Hypothalamus (tissue), 51 donors: ENCODE measurements around the gene CD300C.
"Not testable (repeated sequence)": the region's sequence is repeated elsewhere in the genome, so short reads cannot be mapped to it uniquely, and the experiment has no call there.

Experiments
- DNase-seq, 51 donors: peaks; one replicate each; lab custom pipeline; 2025; lab: John Stamatoyannopoulos, UW

CD300C gene

DNA sequence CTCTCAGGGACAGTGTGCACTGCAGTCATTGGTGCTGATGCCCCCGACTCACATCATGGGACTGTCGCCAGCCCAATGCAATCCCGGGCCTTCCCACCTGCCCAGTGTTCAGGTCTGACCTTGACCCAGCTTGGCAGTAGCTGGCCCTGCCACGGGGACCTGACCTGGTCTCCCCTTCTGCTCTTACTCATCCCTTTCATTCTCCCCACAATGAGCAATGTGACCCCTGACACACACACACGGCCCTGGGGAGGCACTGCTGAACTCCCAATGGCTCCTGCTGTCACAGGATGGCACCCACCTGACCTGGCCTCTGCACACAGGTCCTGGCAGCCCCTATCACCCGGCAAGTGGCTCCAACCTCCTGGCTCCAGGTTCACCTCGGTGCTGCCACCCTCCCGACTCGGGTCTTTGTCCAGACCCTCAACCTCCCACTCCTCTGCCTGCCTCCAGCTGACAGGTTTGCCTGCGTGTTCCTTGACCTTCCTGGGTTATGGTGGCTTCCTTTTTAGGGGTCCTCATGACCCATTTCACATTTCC is 6.6 kb downstream of the CD300C start:
- DNase-seq = no peak

GRCh38 chr17:74536890-74537289 is 9.0 kb downstream of the CD300C start:
- DNase-seq = no peak

DNA sequence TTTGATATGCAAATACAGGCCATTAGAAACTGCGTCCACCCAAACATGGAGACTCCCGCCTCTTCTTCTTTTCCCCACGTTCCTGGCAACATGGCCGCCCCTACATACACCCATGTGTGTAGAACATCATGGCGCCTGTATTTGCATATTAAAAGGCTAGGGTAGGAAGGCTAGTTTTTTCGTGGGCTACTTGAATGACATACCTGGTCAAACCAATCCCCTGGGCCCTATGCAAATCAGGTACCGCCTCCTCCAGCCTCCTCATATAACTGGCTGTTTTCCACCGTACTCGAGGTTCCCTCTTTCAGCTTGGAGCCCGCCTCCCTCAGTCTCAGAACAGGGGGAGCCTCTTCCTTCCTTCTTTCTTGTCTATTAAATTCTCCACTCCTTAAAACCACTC is 13.8 kb downstream of the CD300C start:
- DNase-seq = peak in 19 of 51 donors; percentile 9 to 48 (median 24)

GRCh38 chr17:74531231-74531761 is 14.6 kb downstream of the CD300C start, which contains the start of gene CD300LB:
CD300LB (minus strand) TSS chr17:74531475; CDS start chr17:74531350, 125 bp downstream.
- DNase-seq = no peak

DNA sequence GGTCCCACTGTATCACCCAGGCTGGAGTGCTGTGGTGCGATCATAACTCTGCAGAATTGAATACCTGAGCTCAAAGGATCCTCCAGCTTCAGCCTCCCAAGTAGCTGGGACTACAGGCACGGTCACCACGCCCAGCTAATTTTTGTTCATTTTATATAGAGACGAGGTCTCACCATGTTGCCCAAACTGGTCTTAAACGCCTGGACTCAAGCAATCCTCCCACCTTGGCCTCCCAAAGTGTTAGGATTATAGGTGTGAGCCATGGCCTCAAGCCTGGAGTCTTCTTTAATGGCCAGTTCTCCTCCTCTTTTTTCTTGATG is 15.1 kb downstream of the CD300C start:
- DNase-seq = no peak

- DNase-seq = no peak
Measured at GRCh38 chr17:74529243-74529642, 16.7 kb downstream of the CD300C start.

- DNase-seq = peak in 4 of 51 donors; percentile 14 to 30 (median 26)
Measured at GRCh38 chr17:74528491-74529199, 17.3 kb downstream of the CD300C start.

DNA sequence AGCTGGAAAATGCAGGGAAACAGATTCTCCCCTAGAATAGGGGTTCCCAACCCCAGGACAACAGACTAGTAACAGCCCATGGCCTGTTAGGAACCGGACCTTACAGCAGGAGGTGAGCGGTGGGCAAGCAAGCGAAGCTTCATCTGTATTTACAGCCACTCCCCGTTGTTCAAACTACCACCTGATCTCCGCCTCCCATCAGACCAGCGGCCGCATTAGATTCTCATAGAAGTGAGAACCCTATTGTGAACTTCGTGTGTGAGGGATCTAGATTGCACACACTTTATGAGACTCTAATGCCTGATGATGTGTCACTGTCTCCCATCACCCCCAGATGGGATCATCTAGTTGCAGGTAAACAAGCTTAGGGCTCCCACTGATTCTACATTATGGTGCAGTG is 18.2 kb downstream of the CD300C start:
- DNase-seq = no peak

DNA sequence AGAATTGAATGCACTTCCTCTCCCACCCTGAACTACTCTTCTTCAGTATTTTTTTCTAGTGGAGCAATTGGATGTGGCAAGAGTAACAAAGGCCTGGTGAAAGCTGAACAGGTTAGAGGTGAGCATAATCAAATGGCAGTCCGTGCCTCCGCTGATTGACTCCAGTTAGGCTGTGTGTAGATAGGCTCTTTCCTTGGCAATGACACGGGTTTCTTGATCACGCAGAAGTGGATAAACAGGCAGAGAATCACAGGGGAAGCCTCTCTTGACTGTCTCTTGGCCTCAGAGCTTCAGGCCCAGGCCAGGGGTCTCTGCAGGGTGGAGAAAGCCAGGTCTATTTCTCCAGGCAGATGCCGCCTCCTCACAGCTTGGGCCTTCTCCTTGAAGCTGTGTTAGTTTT is 18.8 kb downstream of the CD300C start:
- DNase-seq = no peak

DNA sequence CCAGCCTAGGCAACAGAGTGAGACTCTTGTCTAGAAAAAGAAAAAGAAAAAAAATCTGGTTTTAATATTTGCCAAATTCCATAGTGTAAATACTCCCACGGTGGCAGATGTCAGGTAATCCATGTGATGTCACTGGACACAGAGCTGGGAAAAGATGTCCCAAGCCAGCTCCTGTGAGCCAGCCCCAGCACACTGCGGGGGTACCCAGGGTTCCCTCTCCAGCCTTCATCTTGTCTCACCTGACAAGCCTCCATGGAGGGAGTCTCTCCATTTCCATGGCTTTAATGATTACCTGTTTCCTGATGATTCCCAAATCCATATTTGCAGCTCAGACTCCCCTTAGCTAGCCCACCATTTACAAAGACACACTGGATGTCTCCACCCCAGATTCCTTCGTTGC is 19.2 kb downstream of the CD300C start:
- no peak for DNase-seq

DNA sequence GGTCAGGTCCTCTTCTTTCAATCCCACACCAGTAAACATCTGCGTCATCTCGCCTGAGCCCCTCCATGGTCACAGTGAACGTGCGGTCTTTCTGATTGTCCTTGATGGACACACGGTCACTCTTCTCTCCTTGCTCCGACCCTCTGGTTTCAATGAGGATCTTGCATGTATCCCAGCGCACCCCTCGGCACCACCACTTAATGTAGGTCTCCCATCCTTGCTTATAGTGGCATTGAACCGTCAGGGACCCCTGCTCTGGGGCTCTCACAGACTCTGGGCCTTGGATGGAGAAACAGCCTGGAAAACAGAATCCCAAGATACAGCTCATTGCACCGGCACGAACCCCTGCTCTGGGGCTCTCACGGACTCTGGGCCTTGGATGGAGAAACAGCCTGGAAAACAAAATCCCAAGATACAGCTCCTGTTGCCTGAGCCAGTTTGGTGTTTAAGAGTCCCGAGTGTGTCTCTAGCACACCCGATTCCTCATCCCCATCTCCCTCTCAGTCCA is 20.1 kb downstream of the CD300C start:
- DNase-seq = no peak

GRCh38 chr17:74525465-74525725 is 20.5 kb downstream of the CD300C start:
- DNase-seq = no peak

DNA sequence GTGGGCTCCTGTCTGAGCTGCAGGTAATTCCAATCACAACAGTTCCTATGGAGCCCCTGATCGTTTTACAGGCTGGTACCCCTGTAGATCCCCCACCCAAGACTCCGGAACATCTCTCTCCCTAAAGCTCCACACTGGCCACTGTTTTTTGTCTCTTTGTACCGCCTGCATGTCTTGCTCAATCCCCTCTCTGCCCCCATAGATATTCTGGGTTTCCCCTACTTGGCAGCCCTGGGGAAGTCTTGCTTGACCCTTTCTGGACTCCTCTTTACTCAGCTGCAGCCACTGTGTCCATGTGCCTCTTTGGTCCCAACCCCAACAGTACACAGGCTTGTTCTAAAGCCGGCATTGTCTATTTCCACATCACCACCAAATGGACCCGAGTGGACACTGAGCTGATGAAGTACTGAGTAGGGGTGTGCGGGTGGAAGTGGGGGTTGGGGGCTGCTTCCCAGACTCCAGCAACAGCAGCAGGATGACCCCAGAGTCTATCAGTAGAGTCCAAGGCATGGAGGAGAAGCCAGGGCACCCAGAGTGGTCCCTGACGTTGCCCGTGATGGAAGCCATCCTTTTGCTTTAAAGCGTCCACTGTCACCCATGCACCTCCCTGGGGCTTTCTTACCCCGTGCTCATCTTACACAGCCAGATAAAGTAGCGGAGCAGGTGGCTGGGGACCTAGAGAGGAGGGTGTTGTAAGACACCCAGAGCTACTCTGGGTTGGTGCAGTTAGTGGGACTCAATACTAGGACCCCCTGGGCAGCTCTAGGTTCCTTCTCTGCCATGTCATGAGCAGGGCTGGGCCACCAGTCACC is 21.1 kb downstream of the CD300C start:
- DNase-seq = no peak

GRCh38 chr17:74523308-74523707 is 22.6 kb downstream of the CD300C start:
- no peak for DNase-seq

- no peak for DNase-seq
Measured at GRCh38 chr17:74522381-74523105, 23.4 kb downstream of the CD300C start.

- peak in 1 of 51 donors; percentile 9 for DNase-seq
Measured at GRCh38 chr17:74521701-74522201, 24.2 kb downstream of the CD300C start.

- no peak for DNase-seq
Measured at GRCh38 chr17:74520790-74521480, 25.0 kb downstream of the CD300C start.

DNA sequence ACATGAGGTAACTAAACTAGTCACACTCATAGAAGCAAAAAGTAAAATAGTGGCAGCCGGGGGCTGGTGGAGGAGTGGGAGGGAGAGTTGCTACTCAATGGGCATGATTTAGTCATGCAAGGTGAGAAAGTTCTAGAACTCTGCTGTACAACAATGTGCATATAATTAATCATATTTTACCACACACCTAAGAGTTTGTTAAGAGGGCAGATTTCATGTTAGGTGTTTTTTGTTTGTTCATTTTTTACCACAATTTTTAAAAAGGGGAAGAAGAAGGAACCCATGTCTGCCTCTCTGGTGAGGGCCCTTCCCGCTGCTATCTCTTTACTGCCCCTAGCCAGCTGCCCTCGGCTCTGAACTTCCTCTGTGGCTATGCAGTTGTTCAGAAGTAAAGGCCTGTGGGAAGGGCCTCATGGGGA is 25.9 kb downstream of the CD300C start:
- no peak for DNase-seq

DNA sequence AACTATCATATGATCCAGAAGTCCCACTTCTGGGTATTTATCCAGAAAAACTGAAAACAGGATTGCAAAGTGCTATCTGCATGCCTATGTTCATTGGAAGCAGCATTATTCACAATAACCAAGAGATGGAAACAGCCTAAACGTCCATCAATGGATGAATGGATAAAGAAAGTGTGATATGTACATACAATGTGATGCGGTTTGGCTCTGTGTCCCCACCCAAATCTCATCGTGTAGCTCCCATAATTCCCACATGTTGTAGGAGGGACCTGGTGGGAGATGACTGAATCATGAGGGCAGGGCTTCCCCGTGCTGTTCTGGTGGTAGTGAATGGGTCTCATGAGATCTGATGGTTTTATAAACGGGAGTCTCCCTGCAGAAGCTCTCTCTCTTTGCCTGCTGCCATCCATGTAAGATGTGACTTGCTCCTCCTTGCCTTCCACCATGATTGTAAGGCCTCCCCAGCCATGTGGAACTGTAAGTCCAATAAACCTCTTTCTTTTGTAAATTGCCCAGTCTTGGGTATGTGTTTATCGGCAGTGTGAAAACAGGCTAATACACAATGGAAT is 27.4 kb downstream of the CD300C start:
- DNase-seq = not testable (repeated sequence)
